T-helper 17 cell (primary cell): ENCODE data around the gene NHLRC1. TPM values are rescaled to one million over a fixed set of nuclear protein-coding genes. Genes with fewer than 3 reads are reported as not detected.

Source experiments
- ATAC-seq: fragments of 150-1000 bp; cut with Tn5 transposase; 2 replicates; pipeline ENCODE4 v1.10.0; 2021; ENCODE audit warnings: mild to moderate bottlenecking, moderate library complexity
- DNase-seq, 3 donors: peaks; one replicate each; pipeline versions ENCODE4 v3.0.0 to v3.0.0-alpha.2; 2020 to 2021
- H3K9me3 ChIP-seq: one replicate; pipeline ENCODE4 v1.7.0; 2013; ENCODE audit warnings: low read length, mild to moderate bottlenecking; ENCODE audit not compliant: control insufficient read depth, poor library complexity, severe bottlenecking
- H3K27ac Mint-ChIP-seq: one replicate; pipeline ENCODE4 v1.8.0; 2022; ENCODE audit warnings: mild to moderate bottlenecking, moderate library complexity, mixed read lengths
- H3K27me3 Mint-ChIP-seq: one replicate; pipeline ENCODE4 v1.8.0; 2022; ENCODE audit warnings: mixed read lengths
- H3K36me3 Mint-ChIP-seq: one replicate; pipeline ENCODE4 v1.8.0; 2022; ENCODE audit warnings: low read depth, mixed read lengths
- H3K4me1 Mint-ChIP-seq: one replicate; pipeline ENCODE4 v1.8.0; 2022; ENCODE audit warnings: mild to moderate bottlenecking, mixed read lengths
- H3K4me3 Mint-ChIP-seq: one replicate; pipeline ENCODE4 v1.8.0; 2022; ENCODE audit warnings: mild to moderate bottlenecking, moderate library complexity, mixed read lengths
- total RNA-seq, 4 donors: library from RNA in 2 of 4; stranded (reverse) in 2 of 4; gene quantifications; one replicate each; pipeline ENCODE4 v1.2.3 and lab custom pipeline; 2022 to 2026

Gene NHLRC1
- total RNA-seq, 2 donors from 2014 or later = 0.13 to 0.37 TPM

DNA sequence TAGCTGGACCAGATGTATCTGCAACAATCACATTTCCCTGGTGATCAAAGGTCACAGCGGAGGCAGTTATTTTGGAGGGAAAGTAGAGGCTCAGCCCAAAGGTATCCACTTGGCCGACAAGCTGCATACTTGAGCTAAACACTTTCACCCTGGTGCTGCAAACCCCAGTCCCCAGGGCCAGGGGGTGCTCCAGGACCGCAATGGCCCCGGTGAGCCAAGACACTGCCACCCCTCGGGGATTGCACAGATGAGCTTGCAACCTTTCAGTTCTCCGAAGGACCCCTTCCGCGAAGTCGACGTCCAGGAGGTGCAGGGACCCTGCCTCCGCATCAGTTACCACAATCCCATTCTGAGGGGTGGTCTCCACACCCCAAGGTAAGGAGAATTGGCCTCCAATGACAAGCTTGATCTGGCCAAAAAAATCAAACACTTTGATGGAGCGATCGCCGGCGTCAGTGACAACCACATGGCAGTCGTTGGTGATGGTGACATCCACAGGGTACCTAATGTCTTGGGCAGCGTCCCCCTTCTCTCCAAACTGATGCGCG, 823 bp downstream of the NHLRC1 start:
- DNase-seq (no peak), ATAC-seq (no peak)
- Mint-ChIP-seq H3K36me3 (no peaks in the 10 kb centered on the region), H3K27ac (no peak overlapping the region), H3K4me3 (peak overlapping the region; percentile 79), H3K27me3 (peaks cover 10% of the 10 kb centered on the region), H3K4me1 (peaks cover 10% of the 10 kb centered on the region)
- H3K9me3 ChIP-seq = no peaks in the 10 kb centered on the region

DNA sequence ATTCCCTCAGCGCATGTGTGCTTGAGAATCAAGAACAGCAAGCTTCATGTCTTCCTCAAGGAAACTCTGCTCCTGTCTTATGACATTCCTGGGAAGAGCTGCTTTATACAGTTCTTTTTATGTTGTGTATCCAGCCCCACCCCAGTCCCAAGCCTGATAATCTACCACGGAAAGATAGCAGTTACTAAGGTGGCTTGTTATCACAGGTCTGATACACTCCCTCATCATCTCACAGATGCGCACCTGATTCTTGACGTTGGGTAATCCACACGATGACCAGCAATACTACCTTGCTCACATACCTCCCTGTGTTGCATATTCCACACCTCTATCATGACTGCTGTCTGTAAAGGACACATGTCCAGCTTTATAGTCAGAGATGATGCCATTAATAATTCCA, 3.2 kb downstream of the NHLRC1 start:
- DNase-seq (no peak), ATAC-seq (no peak)
- Mint-ChIP-seq H3K36me3 (no peaks in the 10 kb centered on the region), H3K27me3 (peaks cover 11% of the 10 kb centered on the region), H3K4me3 (no peak overlapping the region), H3K27ac (no peak overlapping the region), H3K4me1 (peaks cover 16% of the 10 kb centered on the region)
- H3K9me3 ChIP-seq = no peaks in the 10 kb centered on the region

DNA sequence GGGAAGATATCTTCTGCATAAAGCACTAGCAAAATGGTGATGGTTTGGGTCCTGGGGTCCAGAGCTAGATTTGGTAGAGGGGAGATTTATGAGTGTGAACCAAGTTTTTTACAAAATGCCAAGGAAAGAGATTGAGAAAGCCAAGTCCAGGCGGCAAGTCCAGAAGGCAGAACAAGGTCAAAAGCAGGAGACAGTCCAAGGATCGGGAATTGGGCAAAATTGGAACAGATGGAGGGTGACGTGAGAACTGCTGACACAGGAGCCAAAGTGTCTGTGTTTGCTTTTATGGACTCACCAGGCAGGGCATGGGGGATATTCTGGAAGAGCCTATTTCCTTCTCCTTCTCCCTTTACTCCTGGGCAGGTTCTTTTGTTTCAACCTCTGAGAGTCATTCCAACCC, 4.1 kb downstream of the NHLRC1 start:
- Mint-ChIP-seq H3K36me3 (no peaks in the 10 kb centered on the region), H3K4me3 (no peak overlapping the region), H3K27ac (no peak overlapping the region), H3K27me3 (peaks cover 16% of the 10 kb centered on the region), H3K4me1 (peaks cover 16% of the 10 kb centered on the region)
- no peak for ATAC-seq
- no peaks in the 10 kb centered on the region for H3K9me3 ChIP-seq
- no peak for DNase-seq

DNA sequence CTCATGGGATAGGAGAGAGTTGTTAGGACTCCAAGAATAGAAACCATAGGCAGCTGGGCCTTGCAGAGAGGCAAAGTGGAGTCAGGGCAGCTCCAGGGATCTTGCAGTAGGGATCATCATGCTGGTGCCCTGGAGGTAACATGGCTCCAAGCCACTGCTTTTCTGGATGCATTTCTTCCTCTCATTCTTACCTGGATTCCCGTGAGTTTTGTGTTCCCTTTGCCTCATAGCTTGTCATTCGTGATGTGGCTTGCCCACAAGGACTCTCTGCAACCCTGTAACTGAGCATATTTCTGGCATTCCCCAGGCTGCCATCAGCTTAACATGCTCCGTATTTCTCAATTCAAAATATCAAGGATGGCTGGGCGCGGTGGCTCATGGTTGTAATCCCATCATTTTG, 5.3 kb downstream of the NHLRC1 start:
- Mint-ChIP-seq H3K27ac (no peak overlapping the region), H3K4me3 (no peak overlapping the region), H3K36me3 (no peaks in the 10 kb centered on the region), H3K27me3 (peaks cover 22% of the 10 kb centered on the region), H3K4me1 (peaks cover 9% of the 10 kb centered on the region)
- ATAC-seq = no peak
- DNase-seq = no peak
- no peaks in the 10 kb centered on the region for H3K9me3 ChIP-seq

DNA sequence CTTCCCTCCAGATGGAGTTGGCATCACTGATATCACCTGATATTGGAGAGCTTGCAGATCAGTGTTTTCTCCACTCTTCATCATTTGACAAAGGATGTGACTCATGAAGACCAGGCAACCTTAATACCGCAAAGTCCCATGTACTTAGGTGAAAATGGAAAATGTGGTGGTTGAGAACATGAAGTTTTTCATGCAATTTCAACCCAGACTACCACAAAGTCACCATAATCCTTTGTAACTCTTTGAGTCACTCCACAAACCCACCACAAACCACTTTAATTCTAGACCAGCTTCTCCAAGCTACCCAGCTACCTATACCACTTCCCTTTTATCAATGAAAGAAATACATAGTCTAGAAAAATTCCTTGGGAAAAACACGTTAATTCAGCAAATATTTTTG, 7.1 kb downstream of the NHLRC1 start:
- no peaks in the 10 kb centered on the region for H3K36me3 Mint-ChIP-seq
- no peak for DNase-seq
- no peak overlapping the region for H3K27ac Mint-ChIP-seq
- peak overlapping the region; percentile 19 for H3K4me3 Mint-ChIP-seq
- ATAC-seq = peak; percentile 54
- peaks cover 22% of the 10 kb centered on the region for H3K27me3 Mint-ChIP-seq
- no peaks in the 10 kb centered on the region for H3K9me3 ChIP-seq
- H3K4me1 Mint-ChIP-seq = peaks cover 9% of the 10 kb centered on the region

DNA sequence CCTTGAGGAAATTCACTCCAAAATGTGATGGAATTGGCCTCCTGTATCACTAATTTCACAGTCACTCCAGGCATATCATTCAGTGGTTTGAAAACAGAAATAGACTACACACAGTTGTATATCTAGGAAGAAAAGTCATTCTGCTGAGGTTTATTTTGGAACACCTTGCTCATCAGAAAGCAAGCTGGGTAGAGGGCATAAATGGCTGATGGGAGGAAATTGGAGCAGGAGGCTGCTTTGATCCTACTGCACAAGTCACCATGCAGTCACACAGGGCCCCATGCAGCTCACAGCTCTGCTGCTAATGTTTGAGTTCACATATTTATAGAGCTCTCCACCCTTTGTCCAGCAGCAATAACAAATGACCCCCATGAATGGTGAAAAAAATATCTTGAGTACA, 12.3 kb downstream of the NHLRC1 start:
- no peak for ATAC-seq
- Mint-ChIP-seq H3K4me3 (no peak overlapping the region), H3K27me3 (peaks cover 11% of the 10 kb centered on the region)

DNA sequence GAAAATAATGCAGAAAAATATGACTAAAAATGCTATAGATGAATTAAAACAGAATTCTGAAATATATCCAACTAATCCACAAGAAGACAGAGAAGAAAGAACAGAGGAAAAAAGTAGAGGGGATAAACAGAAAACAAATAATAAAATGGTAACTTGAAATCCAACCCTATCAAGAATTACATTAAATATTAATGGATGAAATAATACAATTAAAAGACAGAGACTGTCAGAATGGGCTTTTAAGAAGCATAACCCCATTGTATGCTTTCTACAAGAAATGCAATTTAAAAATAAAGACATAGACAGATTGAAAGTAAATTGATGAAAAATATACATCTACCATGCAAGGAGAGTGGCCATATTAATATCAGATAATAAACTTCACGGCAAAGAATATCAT, 15.4 kb downstream of the NHLRC1 start:
- Mint-ChIP-seq H3K27me3 (peaks cover 9% of the 10 kb centered on the region), H3K4me1 (no peaks in the 10 kb centered on the region), H3K4me3 (no peak overlapping the region), H3K36me3 (peaks cover 2% of the 10 kb centered on the region), H3K27ac (no peak overlapping the region)
- H3K9me3 ChIP-seq = no peaks in the 10 kb centered on the region
- no peak for ATAC-seq
- no peak for DNase-seq

More for the DNA sequence above, 12.3 kb downstream of the NHLRC1 start:
- H3K36me3 Mint-ChIP-seq = peaks cover 2% of the 10 kb centered on the region
- DNase-seq = no peak
- H3K9me3 ChIP-seq = no peaks in the 10 kb centered on the region
- peaks cover 1% of the 10 kb centered on the region for H3K4me1 Mint-ChIP-seq
- H3K27ac Mint-ChIP-seq = no peak overlapping the region

DNA sequence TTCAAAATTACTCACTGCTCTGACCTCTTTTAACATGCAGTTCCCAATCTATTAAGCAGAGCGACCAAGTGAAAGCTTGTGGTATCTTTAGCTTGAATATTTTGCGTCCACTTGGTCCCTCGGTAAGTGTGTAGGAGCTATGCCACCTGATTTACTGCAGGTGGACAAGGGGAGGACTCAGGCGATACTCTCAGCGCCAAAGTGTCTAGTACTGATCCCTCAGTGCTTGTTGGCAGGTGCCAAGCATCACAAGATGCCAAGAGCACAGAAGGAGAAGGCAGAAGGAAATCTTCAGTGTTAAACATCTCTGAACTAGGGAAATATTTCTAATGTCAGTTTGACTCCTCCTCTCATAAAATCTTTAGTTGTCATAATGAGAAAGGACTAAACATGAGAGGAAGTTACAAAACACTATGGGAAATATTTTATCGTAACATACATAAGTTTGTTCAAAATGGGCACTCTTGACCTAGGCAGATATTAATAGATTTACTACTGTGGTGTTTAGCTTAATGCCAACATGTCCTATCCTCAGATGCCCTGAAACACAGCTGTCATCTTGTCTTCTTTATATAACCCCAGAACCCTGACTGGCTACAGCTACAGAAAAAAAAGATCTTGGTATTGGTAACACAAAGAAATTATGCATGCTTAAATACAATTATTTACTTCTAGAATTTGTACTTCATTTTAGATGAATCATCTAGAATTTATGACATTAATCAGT, 19.5 kb downstream of the NHLRC1 start:
- peaks cover 28% of the 10 kb centered on the region for H3K27me3 Mint-ChIP-seq
- ATAC-seq = no peak

DNA sequence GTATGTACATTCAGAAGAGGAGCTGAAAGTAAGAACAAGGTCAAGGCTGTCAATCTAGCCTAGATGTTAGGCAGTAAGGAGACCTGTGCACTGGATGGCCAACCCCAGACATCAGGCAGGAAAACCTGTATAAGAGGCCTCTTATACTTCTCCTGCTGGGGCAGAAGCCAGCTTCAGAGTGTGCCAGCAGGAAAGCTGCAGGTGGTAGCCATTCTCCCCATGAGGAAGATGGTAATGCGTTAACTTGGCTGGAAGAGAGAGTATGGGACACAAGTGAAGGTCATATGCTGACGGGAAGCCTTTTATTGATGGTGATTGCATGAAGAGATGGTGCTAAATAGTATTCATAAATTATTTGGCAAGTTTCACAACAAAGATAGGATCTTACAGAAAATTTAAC, 20.6 kb downstream of the NHLRC1 start:
- Mint-ChIP-seq H3K27me3 (peaks cover 34% of the 10 kb centered on the region), H3K4me1 (peaks cover 2% of the 10 kb centered on the region), H3K36me3 (peaks cover 4% of the 10 kb centered on the region), H3K4me3 (no peak overlapping the region), H3K27ac (no peak overlapping the region)
- DNase-seq = no peak
- no peaks in the 10 kb centered on the region for H3K9me3 ChIP-seq
- no peak for ATAC-seq

More for the DNA sequence above, 19.5 kb downstream of the NHLRC1 start:
- no peak for DNase-seq
- H3K9me3 ChIP-seq = no peaks in the 10 kb centered on the region
- Mint-ChIP-seq H3K4me3 (no peak overlapping the region), H3K4me1 (peaks cover under 1% of the 10 kb centered on the region), H3K36me3 (peaks cover 3% of the 10 kb centered on the region), H3K27ac (no peak overlapping the region)

DNA sequence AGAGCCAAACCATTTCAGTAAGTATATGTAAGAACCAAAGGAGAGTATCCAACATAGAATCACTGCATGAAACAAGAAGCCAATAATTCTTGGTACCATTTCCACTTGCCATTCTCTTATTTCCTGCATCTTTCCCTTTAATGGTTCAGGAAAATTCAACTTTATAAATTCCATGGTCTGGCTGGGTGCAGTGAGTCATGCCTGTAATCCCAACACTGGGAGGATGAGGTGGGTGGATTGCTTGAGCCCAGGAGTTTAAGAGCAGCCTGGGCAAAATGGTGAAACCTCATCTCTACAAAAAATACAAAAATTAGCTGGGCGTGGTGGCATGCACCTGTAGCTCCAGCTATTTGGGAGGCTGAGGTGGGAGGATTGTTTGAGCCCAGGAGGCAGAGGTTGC, 21.2 kb downstream of the NHLRC1 start:
- ATAC-seq (no peak), DNase-seq (no peak)
- no peak overlapping the region for H3K27ac Mint-ChIP-seq
- H3K4me3 Mint-ChIP-seq = no peak overlapping the region
- peaks cover 34% of the 10 kb centered on the region for H3K27me3 Mint-ChIP-seq
- peaks cover 4% of the 10 kb centered on the region for H3K36me3 Mint-ChIP-seq
- peaks cover 2% of the 10 kb centered on the region for H3K4me1 Mint-ChIP-seq
- H3K9me3 ChIP-seq = no peaks in the 10 kb centered on the region

DNA sequence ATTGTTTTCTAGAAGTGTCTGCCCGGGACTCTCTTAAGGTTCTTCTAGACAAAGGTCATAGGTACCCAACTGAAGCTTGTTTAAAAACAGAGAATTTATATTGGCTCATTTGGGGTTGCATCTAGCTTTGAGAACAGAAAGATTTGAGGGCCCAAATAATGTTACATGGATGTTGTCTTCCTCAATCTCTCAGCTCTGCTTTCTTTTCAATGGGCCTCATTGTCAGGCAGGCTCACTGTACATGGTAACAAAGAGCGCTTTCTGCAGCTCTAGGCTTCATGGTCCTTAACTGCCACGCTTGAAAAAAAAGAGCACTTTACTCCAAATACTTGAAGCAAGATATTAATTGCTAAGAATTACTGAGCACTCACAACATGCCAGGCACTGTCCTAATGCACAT, 22.2 kb downstream of the NHLRC1 start:
- Mint-ChIP-seq H3K27me3 (peaks cover 34% of the 10 kb centered on the region), H3K4me3 (no peak overlapping the region), H3K4me1 (peaks cover 2% of the 10 kb centered on the region), H3K36me3 (peaks cover 2% of the 10 kb centered on the region), H3K27ac (no peak overlapping the region)
- H3K9me3 ChIP-seq = no peaks in the 10 kb centered on the region
- no peak for ATAC-seq
- no peak for DNase-seq

DNA sequence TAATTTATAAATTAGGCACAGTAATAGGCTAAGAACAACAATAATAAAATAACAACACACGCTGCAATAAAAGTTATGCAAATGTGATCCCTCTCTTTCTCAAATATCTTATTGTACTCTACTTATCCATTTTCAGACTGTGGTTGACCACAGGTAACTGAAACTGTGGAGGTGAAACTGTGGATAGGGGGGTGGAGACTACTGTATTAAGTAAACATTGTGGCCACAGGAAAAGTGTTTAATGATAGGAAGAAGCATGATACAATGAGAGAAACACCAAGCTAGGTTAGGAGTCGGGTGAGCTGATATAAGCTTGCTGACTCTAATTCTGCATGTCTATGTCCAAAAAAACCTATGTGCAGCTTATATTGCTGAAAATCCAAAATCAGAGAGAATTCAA, 23.0 kb downstream of the NHLRC1 start:
- H3K27me3 Mint-ChIP-seq = peaks cover 34% of the 10 kb centered on the region
- H3K27ac Mint-ChIP-seq = no peak overlapping the region
- no peaks in the 10 kb centered on the region for H3K9me3 ChIP-seq
- ATAC-seq (no peak), DNase-seq (no peak)
- H3K36me3 Mint-ChIP-seq = peaks cover 2% of the 10 kb centered on the region
- H3K4me3 Mint-ChIP-seq = no peak overlapping the region
- H3K4me1 Mint-ChIP-seq = peaks cover 2% of the 10 kb centered on the region

DNA sequence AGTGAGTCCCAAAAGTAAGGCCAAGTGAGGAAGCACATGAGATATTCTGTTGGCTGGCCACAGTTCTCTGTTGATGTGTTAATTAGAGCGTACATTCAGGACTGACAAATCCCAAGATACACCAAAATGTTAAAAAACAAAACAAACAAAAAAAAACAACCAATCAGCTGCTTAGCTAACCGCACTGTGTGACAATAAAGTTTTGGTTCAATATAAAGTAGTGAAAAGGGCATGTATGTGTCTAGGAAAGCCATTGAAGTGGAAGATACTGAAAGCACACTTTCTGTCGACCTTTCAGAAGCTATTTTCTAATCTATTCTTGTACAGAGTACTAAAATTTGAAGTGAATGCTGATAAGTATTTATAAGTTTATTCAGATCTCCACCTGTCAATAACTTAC, 26.1 kb downstream of the NHLRC1 start:
- no peak overlapping the region for H3K27ac Mint-ChIP-seq
- no peak overlapping the region for H3K4me3 Mint-ChIP-seq
- H3K9me3 ChIP-seq = no peaks in the 10 kb centered on the region
- no peak for DNase-seq
- peaks cover 2% of the 10 kb centered on the region for H3K4me1 Mint-ChIP-seq
- H3K27me3 Mint-ChIP-seq = peaks cover 25% of the 10 kb centered on the region
- peaks cover 2% of the 10 kb centered on the region for H3K36me3 Mint-ChIP-seq
- no peak for ATAC-seq

DNA sequence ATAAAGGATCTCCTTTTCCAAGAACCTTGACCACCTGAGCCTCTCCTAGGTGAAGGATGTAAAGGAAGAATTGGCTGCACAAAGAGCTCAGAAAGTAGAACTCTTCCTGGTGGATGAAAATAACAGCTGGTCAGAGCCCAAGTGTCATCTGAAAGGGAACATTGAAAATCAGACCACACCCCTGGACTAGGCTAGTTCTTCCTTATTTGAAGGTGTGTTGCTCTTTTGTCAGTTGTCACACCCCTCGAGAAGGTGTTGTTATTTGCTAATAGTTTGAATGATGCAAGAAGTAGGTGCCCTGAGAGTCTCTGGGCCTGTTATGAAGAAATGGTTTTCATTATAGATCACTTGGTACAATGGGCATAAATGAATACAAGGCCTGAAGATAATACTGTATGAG, 31.1 kb downstream of the NHLRC1 start:
- DNase-seq (no peak), ATAC-seq (no peak)
- no peaks in the 10 kb centered on the region for H3K4me1 Mint-ChIP-seq
- H3K9me3 ChIP-seq = no peaks in the 10 kb centered on the region
- no peak overlapping the region for H3K27ac Mint-ChIP-seq
- H3K4me3 Mint-ChIP-seq = no peak overlapping the region
- H3K27me3 Mint-ChIP-seq = peaks cover 14% of the 10 kb centered on the region
- H3K36me3 Mint-ChIP-seq = no peaks in the 10 kb centered on the region
